GM18505 (cell line): ENCODE data around the gene PIGV.
"Not testable (repeated sequence)": the region's sequence is repeated elsewhere in the genome, so short reads cannot be mapped to it uniquely, and the experiment has no call there.

Experiments
- ATAC-seq: cut with Tn5 transposase; IDR thresholded peaks from one replicate; pipeline ENCODE4 v1.9.1; 2021; ENCODE audit not compliant: unreplicated experiment
- POLR2A ChIP-seq: IDR thresholded peaks from 4 replicates; pipeline ENCODE4 v1.6.1; 2011; ENCODE audit warnings: borderline replicate concordance; ENCODE audit not compliant: insufficient read depth, insufficient read length; ENCODE audit errors: extremely low read depth

The PIGV gene

DNA sequence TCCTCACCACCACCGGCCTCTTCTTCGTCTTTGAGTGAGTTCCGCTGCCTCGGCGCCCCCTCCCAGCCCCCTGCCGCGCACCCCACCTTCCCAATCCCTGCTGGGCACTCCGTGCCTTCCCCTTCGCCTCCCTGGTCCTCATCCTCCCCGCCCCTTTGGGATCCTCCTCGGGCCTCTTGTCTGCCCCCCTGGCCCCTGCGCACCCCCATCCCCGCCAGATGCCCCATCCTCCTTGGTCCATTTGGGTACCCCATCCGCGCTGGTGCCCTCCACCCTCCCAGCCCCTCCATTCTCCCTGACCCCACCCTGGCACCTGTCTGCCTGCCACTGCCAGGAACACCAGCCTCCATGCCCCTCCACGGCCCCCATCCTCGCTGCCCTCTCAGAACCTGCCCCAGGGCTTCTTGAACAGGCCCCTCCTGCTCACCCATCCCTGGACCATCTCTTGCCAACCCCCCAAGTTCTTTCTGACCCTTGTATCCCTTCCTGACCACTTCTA is 39.4 kb downstream of the PIGV start:
- no peak for TF ChIP-seq POLR2A
- no peak for ATAC-seq

- TF ChIP-seq POLR2A: no peak
- ATAC-seq: no peak
These were observed 39.9 kb downstream of the PIGV start for GRCh38 chr1:26827663-26828062.

DNA sequence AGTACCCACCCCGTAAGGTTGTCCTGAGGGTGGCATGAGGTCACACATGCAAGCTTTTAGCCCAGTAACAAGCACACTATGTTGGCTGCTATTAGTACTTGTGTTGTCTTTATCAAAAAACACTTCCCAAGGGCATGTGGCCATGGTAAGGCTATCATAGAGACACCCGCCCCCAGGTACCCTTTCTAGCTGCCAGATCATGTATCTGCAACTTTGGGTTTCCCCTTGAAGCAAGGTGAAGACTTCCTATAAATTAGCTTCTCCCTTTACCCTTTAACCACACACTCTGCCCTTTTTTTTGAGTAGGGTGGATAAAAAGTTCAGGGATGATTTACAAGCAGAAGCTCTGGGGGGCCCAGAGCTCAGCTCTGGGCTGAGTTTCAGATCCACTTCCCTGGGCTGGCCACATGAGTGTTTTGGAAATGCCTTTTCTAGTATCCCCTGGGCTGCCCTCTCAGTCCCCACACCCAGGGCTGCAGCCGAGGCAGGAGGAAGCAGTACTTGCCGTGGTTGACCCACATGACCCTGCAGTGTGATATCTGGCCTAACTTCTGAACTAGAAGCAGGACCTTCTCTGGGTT is 40.8 kb downstream of the PIGV start:
- peak; percentile 23 for TF ChIP-seq POLR2A
- no peak for ATAC-seq

DNA sequence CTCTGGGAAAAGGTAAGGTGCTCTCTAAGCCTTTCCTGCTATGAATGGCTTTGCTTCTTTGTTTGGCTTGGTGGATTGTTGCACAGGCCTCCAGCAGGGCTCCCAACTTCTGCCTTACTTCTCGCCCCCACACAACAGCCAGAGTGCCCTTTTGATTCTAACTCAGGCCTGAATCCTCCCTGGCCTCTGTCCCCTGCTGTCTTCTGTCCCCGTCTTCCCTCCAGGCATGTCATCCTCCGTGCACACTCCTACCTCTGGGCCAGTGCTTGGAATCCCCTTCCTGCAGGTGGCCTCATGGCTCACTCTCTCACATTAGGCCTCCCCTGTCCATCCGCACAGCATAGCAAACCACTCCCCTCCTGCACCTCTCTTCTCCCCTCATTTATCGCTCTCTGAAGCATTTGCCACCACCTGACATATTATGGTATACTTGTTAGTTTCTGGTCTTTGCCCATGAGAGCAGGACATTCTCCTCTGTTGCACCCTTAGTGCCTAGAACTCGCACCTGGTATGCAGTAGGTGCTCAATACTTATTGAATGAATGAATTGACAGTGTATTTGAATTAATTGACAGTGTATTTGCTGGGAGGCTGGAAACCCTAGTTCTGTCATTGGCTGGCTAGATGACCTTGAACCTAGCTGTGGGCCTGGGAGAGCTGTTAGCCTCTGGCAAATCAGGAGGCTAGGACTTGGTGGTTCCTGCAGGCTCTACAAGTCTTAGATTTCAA is 41.6 kb downstream of the PIGV start:
- no peak for ATAC-seq
- TF ChIP-seq POLR2A: no peak

DNA sequence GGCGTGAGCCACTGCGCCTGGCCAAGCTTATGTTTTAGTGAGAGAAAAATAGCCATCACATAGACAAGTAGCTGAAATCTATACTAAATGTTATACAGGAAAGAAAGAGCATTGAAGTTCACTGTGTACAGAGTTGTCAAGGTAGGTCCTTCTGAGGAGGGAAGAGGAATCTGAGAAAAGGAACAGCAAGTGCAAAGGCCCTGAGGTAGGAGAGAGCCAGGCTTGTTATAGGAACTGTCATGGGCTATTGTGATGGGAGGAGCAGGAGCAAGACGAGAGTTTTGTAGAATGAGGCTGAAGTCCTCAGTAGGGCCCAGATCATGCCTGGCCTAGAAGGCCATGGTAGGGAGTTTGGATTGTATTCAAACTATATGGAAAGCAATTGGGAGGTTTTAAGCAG is 43.3 kb downstream of the PIGV start:
- TF ChIP-seq POLR2A: no peak
- ATAC-seq: no peak

DNA sequence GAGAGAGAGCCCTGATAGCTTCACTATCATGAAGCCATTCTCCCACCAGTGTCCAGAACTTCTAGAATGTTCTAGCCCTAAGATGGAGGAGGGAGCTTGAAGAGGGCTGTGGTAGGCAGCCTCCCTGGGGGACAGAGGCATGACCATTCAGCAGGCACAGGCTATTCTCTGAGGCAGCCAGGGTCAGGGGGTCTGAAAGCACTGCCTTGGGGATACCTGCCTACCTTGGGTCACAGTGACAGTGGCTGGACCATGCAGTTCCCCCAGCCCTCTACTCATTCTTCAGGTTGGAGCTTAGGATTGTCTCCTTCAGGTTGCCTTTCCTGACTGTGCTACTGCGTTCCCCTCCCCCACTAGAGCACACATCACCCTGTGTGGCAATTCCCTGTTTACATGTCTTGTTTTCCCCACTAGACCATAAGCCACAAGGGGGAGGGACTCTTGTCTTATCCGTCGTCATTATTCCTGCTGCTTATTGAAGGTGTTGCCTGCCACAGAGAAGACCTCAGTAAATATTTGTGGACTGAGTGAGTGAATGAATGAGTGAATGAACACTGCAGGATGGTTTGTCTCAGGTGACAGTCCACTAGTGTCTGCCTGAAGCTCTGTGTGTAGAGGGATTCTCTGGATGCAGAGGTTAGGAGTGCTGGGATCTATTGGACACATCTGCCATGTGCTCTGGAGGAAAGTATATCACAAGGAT is 43.9 kb downstream of the PIGV start:
- ATAC-seq: no peak
- TF ChIP-seq POLR2A: no peak

DNA sequence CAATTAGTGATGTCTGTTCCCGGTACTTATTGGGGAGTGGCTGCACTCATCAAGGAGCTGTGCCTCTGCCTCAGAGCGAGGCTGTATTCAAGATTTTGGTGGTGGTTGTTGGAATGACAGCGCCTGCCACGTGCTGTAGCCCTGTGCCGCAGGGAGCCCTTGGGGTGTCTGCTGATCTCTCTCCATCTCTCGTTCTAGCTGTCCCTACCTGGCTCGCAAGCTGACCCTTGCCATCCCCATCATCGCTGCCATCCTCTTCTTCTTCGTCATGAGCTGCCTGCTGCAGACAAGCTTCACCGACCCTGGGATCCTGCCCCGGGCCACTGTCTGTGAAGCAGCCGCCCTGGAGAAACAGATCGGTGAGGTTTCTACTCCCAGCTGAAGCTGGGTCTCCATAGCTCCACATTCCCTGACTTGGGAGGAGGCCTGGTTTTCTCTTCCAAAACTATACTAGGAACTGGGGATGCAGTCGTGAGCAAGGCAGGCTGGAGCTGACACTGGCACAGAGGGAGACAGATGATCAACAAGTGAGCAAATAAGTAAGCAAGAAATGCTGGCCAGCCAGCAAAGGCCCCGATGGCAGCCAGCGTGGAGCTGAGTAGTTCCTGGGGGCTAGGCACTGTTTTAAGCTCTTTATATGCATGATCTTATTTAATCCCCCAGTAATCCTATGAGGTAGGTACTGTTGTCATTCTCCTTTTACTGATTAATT is 44.7 kb downstream of the PIGV start:
- no peak for TF ChIP-seq POLR2A
- ATAC-seq: no peak

GRCh38 chr1:26833432-26834405 is 46.0 kb downstream of the PIGV start:
- ATAC-seq: peak; percentile 63

DNA sequence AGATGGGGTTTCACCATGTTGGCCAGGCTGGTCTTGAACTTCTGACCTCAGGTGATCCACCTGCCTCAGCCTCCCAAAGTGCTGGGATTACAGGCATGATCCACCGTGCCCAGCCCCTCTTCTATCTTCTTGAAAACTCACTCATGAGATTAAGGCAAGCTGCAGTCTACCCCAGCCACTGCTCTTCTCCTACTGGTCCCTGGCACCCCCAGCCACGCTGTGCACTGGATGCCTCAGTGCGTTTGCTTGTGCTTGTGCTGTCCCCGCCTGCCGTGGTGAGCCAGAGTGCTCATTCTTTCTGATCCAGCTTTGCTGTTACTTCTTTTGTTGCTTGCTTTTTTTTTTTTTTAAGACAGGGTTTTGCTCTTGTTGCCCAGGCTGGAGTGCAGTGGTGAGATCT is 49.9 kb downstream of the PIGV start:
- ATAC-seq: not testable (repeated sequence)

More at GRCh38 chr1:26833432-26834405, 46.0 kb downstream of the PIGV start:
- peak; percentile 82 for TF ChIP-seq POLR2A

GRCh38 chr1:26838474-26839338 is 51.0 kb downstream of the PIGV start:
- peak; percentile 78 for ATAC-seq
- TF ChIP-seq POLR2A: peak; percentile 35

- TF ChIP-seq POLR2A: no peak
- ATAC-seq: no peak
These were observed 51.6 kb downstream of the PIGV start for GRCh38 chr1:26839339-26839722.

- no peak for TF ChIP-seq POLR2A
- no peak for ATAC-seq
These were observed 52.0 kb downstream of the PIGV start for GRCh38 chr1:26839779-26840178.
